Stimulated activated CD4-positive, alpha-beta T cell treated with anti-CD3 and anti-CD28 coated beads, Interleukin-2, amount 100 ng/mL, for 48 hours (primary cell): Measurements from ENCODE around the gene TMEM229B.

Source experiments
- DNase-seq, 2 donors: peaks; one replicate each; pipeline ENCODE4 v3.0.0-alpha.2; 2020

Gene TMEM229B

GRCh38 chr14:67514650-67515385, 26.3 kb upstream of the TMEM229B start:
- peak in 1 of 2 donors; percentile 9 for DNase-seq

GRCh38 chr14:67514203-67514607, 25.7 kb upstream of the TMEM229B start:
- DNase-seq = no peak

- DNase-seq = no peak
These were observed 25.1 kb upstream of the TMEM229B start for GRCh38 chr14:67513631-67514108.

- no peak for DNase-seq
These were observed 24.2 kb upstream of the TMEM229B start for GRCh38 chr14:67512463-67513310.

GRCh38 chr14:67510836-67511235, 22.3 kb upstream of the TMEM229B start:
- no peak for DNase-seq

GRCh38 chr14:67510121-67510520, 21.6 kb upstream of the TMEM229B start:
- DNase-seq = no peak

GRCh38 chr14:67508956-67509355, 20.4 kb upstream of the TMEM229B start:
- no peak for DNase-seq

- no peak for DNase-seq
These were observed 16.7 kb upstream of the TMEM229B start for GRCh38 chr14:67505254-67505653.

- no peak for DNase-seq
These were observed 14.8 kb upstream of the TMEM229B start for GRCh38 chr14:67503331-67503730.

- DNase-seq = no peak
These were observed 14.3 kb upstream of the TMEM229B start for GRCh38 chr14:67502867-67503266.

- no peak for DNase-seq
These were observed 13.1 kb upstream of the TMEM229B start for GRCh38 chr14:67501670-67502069.

GRCh38 chr14:67500981-67501380, 12.5 kb upstream of the TMEM229B start:
- no peak for DNase-seq

GRCh38 chr14:67497716-67498115, 9.2 kb upstream of the TMEM229B start:
- DNase-seq = no peak

- DNase-seq = no peak
These were observed 8.7 kb upstream of the TMEM229B start for GRCh38 chr14:67497216-67497615.

- no peak for DNase-seq
These were observed 7.3 kb upstream of the TMEM229B start for GRCh38 chr14:67495827-67496226.

GRCh38 chr14:67493092-67493717, 4.7 kb upstream of the TMEM229B start:
- no peak for DNase-seq

- no peak for DNase-seq
These were observed 4.0 kb upstream of the TMEM229B start for GRCh38 chr14:67492538-67492937.

GRCh38 chr14:67491741-67492507, 3.4 kb upstream of the TMEM229B start:
- DNase-seq = no peak

- no peak for DNase-seq
These were observed 2.8 kb upstream of the TMEM229B start for GRCh38 chr14:67491285-67491684.

GRCh38 chr14:67490196-67490595, 1.7 kb upstream of the TMEM229B start:
- no peak for DNase-seq

GRCh38 chr14:67487332-67487731, 1.2 kb downstream of the TMEM229B start:
- no peak for DNase-seq

GRCh38 chr14:67486890-67487289, 1.6 kb downstream of the TMEM229B start:
- DNase-seq = no peak
